HepG2 (cell line): ENCODE results near the gene FGD6. TPM values are rescaled to one million over a fixed set of nuclear protein-coding genes. Genes with fewer than 3 reads are reported as not detected.

Experiments
- ATAC-seq: fragments of 200-7000 bp; cut with Tn5 transposase; 3 replicates; pipeline ENCODE4 v1.9.1; 2020; ENCODE audit warnings: mild to moderate bottlenecking, moderate library complexity
- BruUV-seq: library from RNA; stranded (reverse); fragments of 400-500 nt; replicated peaks from 2 replicates; lab custom pipeline; 2021; lab: Mats Ljungman, UMichigan
- CTCF ChIA-PET: fragments of 300-600 bp; formaldehyde crosslinking; extraction: SDS; loops from one replicate; lab custom pipeline; 2021; ENCODE audit warnings: low total read pairs, inconsistent platforms, low intra/inter-chr PET ratio; lab: Yijun Ruan, JAX
- POLR2A ChIA-PET: fragments of 350-600 bp; sonication (Branson Sonifier 250); formaldehyde crosslinking; loops from one replicate; lab custom pipeline; 2020; ENCODE audit warnings: antibody characterized with exemption, inconsistent platforms; lab: Yijun Ruan, JAX
- DNase-seq: peaks from one replicate; pipeline ENCODE4 v3.0.0-alpha.2; 2015; ENCODE audit warnings: low spot score
- FAIRE-seq: peaks from 3 replicates; lab custom pipeline; 2011; peaks lifted over from hg19 to GRCh38; lab: Jason Lieb, UNC
- H2AFZ ChIP-seq: one replicate; pipeline ENCODE4 v1.6.1; 2011; ENCODE audit warnings: low read length, inconsistent platforms
- H3K27ac ChIP-seq: fragments of 300-600 bp; 3 replicates; pipeline ENCODE4 v1.8.0; 2011; ENCODE audit warnings: mixed run types, mild to moderate bottlenecking, mixed read lengths, low read length, inconsistent platforms; ENCODE audit not compliant: insufficient read depth; ENCODE audit errors: extremely low read length
- H3K27me3 ChIP-seq, 2 experiments: fragments of 200-600 bp in 1 of 2; 2 replicates in 1 of 2; 3 replicates in 1 of 2; pipeline versions ENCODE4 v1.6.0 to v1.8.0; 2011; ENCODE audit warnings: low read length in 2 of 2, mild to moderate bottlenecking in 2 of 2, moderate library complexity in 2 of 2, inconsistent platforms in 1 of 2; ENCODE audit not compliant: insufficient read depth in 2 of 2, control insufficient read depth in 1 of 2
- H3K36me3 ChIP-seq, 2 experiments: fragments of 200-600 bp in 1 of 2; replicated peaks in 1 of 2; 2 replicates in 1 of 2; 3 replicates in 1 of 2; pipeline versions ENCODE4 v1.5.1 to v1.8.0; 2011; ENCODE audit warnings: low read length in 2 of 2, inconsistent platforms in 1 of 2; ENCODE audit not compliant: insufficient read depth in 2 of 2, control insufficient read depth in 1 of 2
- H3K4me1 ChIP-seq: 2 replicates; pipeline ENCODE4 v1.5.1; 2012; ENCODE audit warnings: low read length, inconsistent platforms; ENCODE audit not compliant: insufficient read depth
- H3K4me2 ChIP-seq: 2 replicates; pipeline ENCODE4 v1.6.0; 2011; ENCODE audit warnings: low read depth, low read length, inconsistent platforms
- H3K4me3 ChIP-seq, 3 experiments: fragments of 200-600 bp in 1 of 3; sonication (generic), shearing (Covaris generic) in 1 of 3; replicated peaks in 1 of 3; 2 replicates each; pipeline ENCODE4 v1.5.1; 2011 to 2016; ENCODE audit warnings: low read length in 3 of 3, inconsistent platforms in 2 of 3, low read depth in 2 of 3, mild to moderate bottlenecking in 2 of 3, control low read depth in 1 of 3, mixed read lengths in 1 of 3; ENCODE audit not compliant: insufficient read depth in 1 of 3
- H3K79me2 ChIP-seq: one replicate; pipeline ENCODE4 v1.6.1; 2011; ENCODE audit warnings: low read length, inconsistent platforms; ENCODE audit not compliant: insufficient read depth
- H3K9ac ChIP-seq: 2 replicates; pipeline ENCODE4 v1.6.0; 2011; ENCODE audit warnings: mild to moderate bottlenecking, low read depth, low read length, inconsistent platforms; ENCODE audit not compliant: insufficient read depth
- H3K9me3 ChIP-seq: 2 replicates; pipeline ENCODE4 v1.5.1; 2012; ENCODE audit warnings: mild to moderate bottlenecking, low read length
- H4K20me1 ChIP-seq: 2 replicates; pipeline ENCODE4 v1.6.0; 2011; ENCODE audit warnings: inconsistent platforms, mild to moderate bottlenecking, low read length, moderate library complexity; ENCODE audit not compliant: insufficient read depth
- CHD2 ChIP-seq: IDR thresholded peaks from 2 replicates; pipeline ENCODE4 v1.6.1; 2011; ENCODE audit warnings: low read depth, low read length, improper control_type of control experiment
- DZIP1 ChIP-seq: sonication (generic); formaldehyde crosslinking; IDR thresholded peaks from 2 replicates; pipeline ENCODE4 v1.5.0; 2020; ENCODE audit warnings: mild to moderate bottlenecking, missing genetic modification reagents
- KAT8 ChIP-seq: IDR thresholded peaks from 2 replicates; pipeline ENCODE4 v1.6.1; 2016; ENCODE audit warnings: missing genetic modification reagents, missing compliant biosample characterization
- PCBP2 ChIP-seq: fragments of 200-400 bp; formaldehyde crosslinking; optimal IDR thresholded peaks from 2 replicates; pipeline ENCODE3; 2018; ENCODE audit warnings: low read length, low read depth; ENCODE audit not compliant: poor library complexity, severe bottlenecking
- ZFAT ChIP-seq: sonication (generic); formaldehyde crosslinking; conservative IDR thresholded peaks from 2 replicates; pipeline ENCODE4 v1.8.1; 2023; ENCODE audit warnings: missing genetic modification reagents, inconsistent platforms
- ZNF34 ChIP-seq: sonication (generic); formaldehyde crosslinking; IDR thresholded peaks from 2 replicates; pipeline ENCODE4 v1.4.0; 2020; ENCODE audit warnings: mild to moderate bottlenecking, missing genetic modification reagents, borderline replicate concordance
- ZNF83 ChIP-seq: sonication (generic); formaldehyde crosslinking; IDR thresholded peaks from 2 replicates; pipeline ENCODE4 v1.4.0; 2020; ENCODE audit warnings: missing genetic modification reagents, mild to moderate bottlenecking, borderline replicate concordance
- WGBS: methylation state at CpG from one replicate; pipeline ENCODE4 v1.1.6; 2017; ENCODE audit warnings: low lambda C conversion rate; 5-methylcytosine and 5-hydroxymethylcytosine counted together
- in situ Hi-C: cut with HindIII; loops from 2 replicates; pipeline ENCODE4 v1.10.0; 2017; ENCODE audit warnings: low pct_unique_long_range_greater_than_20kb; ENCODE audit not compliant: extremely low pct_ligation_motif_present
- intact Hi-C: fragments of 100-400 bp; cut with micrococcal nuclease; formaldehyde crosslinking; loops from one replicate; pipeline ENCODE4 v1.10.0; 2022; ENCODE audit not compliant: unreplicated experiment
- polyA plus RNA-seq, 8 experiments: library from polyadenylated mRNA; depleted of rRNA in 3 of 8; stranded (reverse) in 7 of 8; unstranded in 1 of 8; fragments of >200 nt; fragmentation: Illumina TruSeq in 4 of 8; extraction: Trizol in 4 of 8; gene quantifications; 2 replicates each; pipeline versions ENCODE4 v1.2.1 to v1.2.3, GENCODE V29; 2011 to 2016; ENCODE audit warnings: low read depth in 4 of 8, missing spikeins in 1 of 8, mixed read lengths in 1 of 8; ENCODE audit not compliant: insufficient read depth in 1 of 8
- total RNA-seq, 5 experiments: library from RNA; depleted of rRNA; stranded (reverse); fragments of >200 nt; fragmentation: Illumina TruSeq; extraction: Trizol; gene quantifications; 2 replicates each; pipeline ENCODE4 v1.2.3, GENCODE V29; 2016; ENCODE audit warnings: low read depth in 1 of 5
- TF ChIP-seq, protein P1 (sequence below): sonication (generic); formaldehyde crosslinking; IDR thresholded peaks from 2 replicates; pipeline ENCODE4 v1.4.0; 2020; ENCODE audit warnings: missing genetic modification reagents, borderline replicate concordance

The FGD6 gene
- total and polyA plus RNA-seq, 2 of the 13 experiments (the other 11 are each of a cell fraction or from before 2014, with no cell fraction given): 2.2 to 4.3 TPM

- no peak for TF ChIP-seq DZIP1
- TF ChIP-seq, protein P1, sequence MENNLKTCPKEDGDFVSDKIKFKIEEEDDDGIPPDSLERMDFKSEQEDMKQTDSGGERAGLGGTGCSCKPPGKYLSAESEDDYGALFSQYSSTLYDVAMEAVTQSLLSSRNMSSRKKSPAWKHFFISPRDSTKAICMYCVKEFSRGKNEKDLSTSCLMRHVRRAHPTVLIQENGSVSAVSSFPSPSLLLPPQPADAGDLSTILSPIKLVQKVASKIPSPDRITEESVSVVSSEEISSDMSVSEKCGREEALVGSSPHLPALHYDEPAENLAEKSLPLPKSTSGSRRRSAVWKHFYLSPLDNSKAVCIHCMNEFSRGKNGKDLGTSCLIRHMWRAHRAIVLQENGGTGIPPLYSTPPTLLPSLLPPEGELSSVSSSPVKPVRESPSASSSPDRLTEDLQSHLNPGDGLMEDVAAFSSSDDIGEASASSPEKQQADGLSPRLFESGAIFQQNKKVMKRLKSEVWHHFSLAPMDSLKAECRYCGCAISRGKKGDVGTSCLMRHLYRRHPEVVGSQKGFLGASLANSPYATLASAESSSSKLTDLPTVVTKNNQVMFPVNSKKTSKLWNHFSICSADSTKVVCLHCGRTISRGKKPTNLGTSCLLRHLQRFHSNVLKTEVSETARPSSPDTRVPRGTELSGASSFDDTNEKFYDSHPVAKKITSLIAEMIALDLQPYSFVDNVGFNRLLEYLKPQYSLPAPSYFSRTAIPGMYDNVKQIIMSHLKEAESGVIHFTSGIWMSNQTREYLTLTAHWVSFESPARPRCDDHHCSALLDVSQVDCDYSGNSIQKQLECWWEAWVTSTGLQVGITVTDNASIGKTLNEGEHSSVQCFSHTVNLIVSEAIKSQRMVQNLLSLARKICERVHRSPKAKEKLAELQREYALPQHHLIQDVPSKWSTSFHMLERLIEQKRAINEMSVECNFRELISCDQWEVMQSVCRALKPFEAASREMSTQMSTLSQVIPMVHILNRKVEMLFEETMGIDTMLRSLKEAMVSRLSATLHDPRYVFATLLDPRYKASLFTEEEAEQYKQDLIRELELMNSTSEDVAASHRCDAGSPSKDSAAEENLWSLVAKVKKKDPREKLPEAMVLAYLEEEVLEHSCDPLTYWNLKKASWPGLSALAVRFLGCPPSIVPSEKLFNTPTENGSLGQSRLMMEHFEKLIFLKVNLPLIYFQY (CRISPR knock-in tag): no peak
These were observed 36.2 kb downstream of the FGD6 start (continued) for GRCh38 chr12:95181103-95181502.

GRCh38 chr12:95179011-95179410 is 38.3 kb downstream of the FGD6 start:
- Histone ChIP-seq H3K36me3 (peaks cover 0 to 1% of the 10 kb centered on the region in 2 experiments; a peak in 1 of 5 replicates), H2AFZ (no peak overlapping the region), H3K4me2 (no peak overlapping the region), H4K20me1 (no peaks in the 10 kb centered on the region), H3K9me3 (no peaks in the 10 kb centered on the region), H3K27ac (no peak overlapping the region), H3K4me1 (no peaks in the 10 kb centered on the region), H3K27me3 (no peaks in the 10 kb centered on the region), H3K79me2 (no peaks in the 10 kb centered on the region), H3K4me3 (no peak overlapping the region), H3K9ac (no peak overlapping the region)
- POLR2A ChIA-PET: no interaction called here
- ATAC-seq (no peak), FAIRE-seq (no peak), DNase-seq (no peak)
- in situ Hi-C loops (no loop called here), intact Hi-C loops (no loop called here)
- CTCF ChIA-PET: no interaction called here
- 82% methylated on average over 5 of the region's 5 CpGs for WGBS
- BruUV-seq: no TSS peak
- no peak for TF ChIP-seq ZNF34 (CRISPR knock-in tag)
- no peak for TF ChIP-seq KAT8 (CRISPR knock-in tag)
- no peak for TF ChIP-seq ZFAT (CRISPR knock-in tag)
- TF ChIP-seq CHD2: no peak
- TF ChIP-seq ZNF83 (CRISPR knock-in tag): no peak
- TF ChIP-seq PCBP2: no peak
